ENCODE data around the gene GLB1L3. TPM values are rescaled to one million over a fixed set of nuclear protein-coding genes. Genes with fewer than 3 reads are reported as not detected.

The GLB1L3 gene
- polyA plus RNA-seq, 1 experiment = not detected

- H3K27ac ChIP-seq (ENCODE audit: low read depth, low read length) = no peak overlapping the region
- no peaks in the 10 kb centered on the region for H3K9me3 ChIP-seq (ENCODE audit: control insufficient read depth, insufficient read depth, low read length)
- no peak for DNase-seq (ENCODE audit: low read depth, low spot score)
- no peak overlapping the region for H3K4me3 ChIP-seq (ENCODE audit: low read depth, low read length)
- ChIA-PET CTCF (no interaction called here), POLR2A (no interaction called here)
- no peaks in the 10 kb centered on the region for H3K27me3 ChIP-seq (ENCODE audit: control insufficient read depth, insufficient read depth, low read length)
- no peak for TF ChIP-seq CTCF (IDR thresholded peaks at IDR 0.05; ENCODE audit: low read depth, low read length)
Measured at GRCh38 chr11:134352111-134352510, 75.9 kb downstream of the GLB1L3 start.

- POLR2A ChIA-PET = no interaction called here
- DNase-seq (ENCODE audit: low read depth, low spot score) = no peak
- CTCF ChIA-PET = interaction anchor here (1.1 kb wide), 1 partner anchor 513 kb away, joined by 5 read pairs; no protein-coding TSS in a partner anchor
- H3K27me3 ChIP-seq (ENCODE audit: control insufficient read depth, insufficient read depth, low read length) = no peaks in the 10 kb centered on the region
- no peak overlapping the region for H3K27ac ChIP-seq (ENCODE audit: low read depth, low read length)
- TF ChIP-seq CTCF (IDR thresholded peaks at IDR 0.05; ENCODE audit: low read depth, low read length) = no peak
- H3K4me3 ChIP-seq (ENCODE audit: low read depth, low read length) = no peak overlapping the region
- peaks cover 5% of the 10 kb centered on the region; the same call in 1 of the 2 replicates for H3K9me3 ChIP-seq (ENCODE audit: control insufficient read depth, insufficient read depth, low read length)
Measured at GRCh38 chr11:134355136-134355535, 79.0 kb downstream of the GLB1L3 start.

GRCh38 chr11:134355656-134356055, 79.5 kb downstream of the GLB1L3 start:
- Histone ChIP-seq H3K9me3 (ENCODE audit: control insufficient read depth, insufficient read depth, low read length) (peaks cover 5% of the 10 kb centered on the region; the same call in 1 of the 2 replicates), H3K27me3 (ENCODE audit: control insufficient read depth, insufficient read depth, low read length) (no peaks in the 10 kb centered on the region), H3K4me3 (ENCODE audit: low read depth, low read length) (no peak overlapping the region), H3K27ac (ENCODE audit: low read depth, low read length) (no peak overlapping the region)
- DNase-seq (ENCODE audit: low read depth, low spot score) = no peak
- POLR2A ChIA-PET = no interaction called here
- CTCF ChIA-PET = interaction anchor here (1.1 kb wide), 1 partner anchor 512 kb away, joined by 5 read pairs; no protein-coding TSS in a partner anchor
- TF ChIP-seq CTCF (IDR thresholded peaks at IDR 0.05; ENCODE audit: low read depth, low read length) = no peak

- POLR2A ChIA-PET = no interaction called here
- no peak for TF ChIP-seq CTCF (IDR thresholded peaks at IDR 0.05; ENCODE audit: low read depth, low read length)
- CTCF ChIA-PET = no interaction called here
- Histone ChIP-seq H3K9me3 (ENCODE audit: control insufficient read depth, insufficient read depth, low read length) (peaks cover 5% of the 10 kb centered on the region; the same call in 1 of the 2 replicates), H3K27me3 (ENCODE audit: control insufficient read depth, insufficient read depth, low read length) (no peaks in the 10 kb centered on the region), H3K27ac (ENCODE audit: low read depth, low read length) (no peak overlapping the region), H3K4me3 (ENCODE audit: low read depth, low read length) (no peak overlapping the region)
- no peak for DNase-seq (ENCODE audit: low read depth, low spot score)
Measured at GRCh38 chr11:134356656-134357544, 80.7 kb downstream of the GLB1L3 start.

GRCh38 chr11:134357545-134357839, 81.3 kb downstream of the GLB1L3 start:
- POLR2A ChIA-PET = no interaction called here

More at GRCh38 chr11:134357545-134357839, 81.3 kb downstream of the GLB1L3 start:
- TF ChIP-seq CTCF (IDR thresholded peaks at IDR 0.05; ENCODE audit: low read depth, low read length) = no peak
- DNase-seq (ENCODE audit: low read depth, low spot score) = no peak
- Histone ChIP-seq H3K9me3 (ENCODE audit: control insufficient read depth, insufficient read depth, low read length) (peaks cover 8% of the 10 kb centered on the region; the same call in 1 of the 2 replicates), H3K27me3 (ENCODE audit: control insufficient read depth, insufficient read depth, low read length) (no peaks in the 10 kb centered on the region), H3K4me3 (ENCODE audit: low read depth, low read length) (no peak overlapping the region), H3K27ac (ENCODE audit: low read depth, low read length) (no peak overlapping the region)
- CTCF ChIA-PET = no interaction called here
